CD4-positive, alpha-beta T cell (primary cell): ENCODE results near the gene EBF4. TPM values are rescaled to one million over a fixed set of nuclear protein-coding genes. Genes with fewer than 3 reads are reported as not detected.

Experiments used
- ATAC-seq: fragments of 200-7000 bp; cut with Tn5 transposase; one replicate; pipeline ENCODE4 v1.10.0; 2022; ENCODE audit warnings: mild to moderate bottlenecking; ENCODE audit not compliant: poor library complexity
- CTCF ChIA-PET: fragments of 350-600 bp; sonication (Branson Sonifier 250); formaldehyde crosslinking; loops from one replicate; lab custom pipeline; 2021; ENCODE audit warnings: antibody characterized with exemption, inconsistent platforms; lab: Charles Lee
- POLR2A ChIA-PET: fragments of 350-600 bp; sonication (Branson Sonifier 250); formaldehyde crosslinking; loops from one replicate; lab custom pipeline; 2021; ENCODE audit warnings: antibody characterized with exemption, inconsistent platforms; lab: Charles Lee
- DNase-seq, 14 experiments: peaks; one replicate each; pipeline ENCODE4 v3.0.0-alpha.2; 2013 to 2020; ENCODE audit warnings: mixed read lengths in 2 of 14
- H3K27ac ChIP-seq, 2 donors: one replicate each; pipeline versions ENCODE4 v1.5.1 to v1.7.0; 2013; ENCODE audit warnings: low read length in 2 of 2, low read depth in 1 of 2, mild to moderate bottlenecking in 1 of 2
- H3K27me3 ChIP-seq, 2 experiments: 1 replicate in 1 of 2; 2 replicates in 1 of 2; pipeline versions ENCODE4 v1.6.1 to v1.7.0; 2013; ENCODE audit warnings: low read length in 2 of 2, control low read depth in 1 of 2, mild to moderate bottlenecking in 1 of 2, moderate library complexity in 1 of 2; ENCODE audit not compliant: insufficient read depth in 2 of 2, control insufficient read depth in 1 of 2
- H3K36me3 ChIP-seq: one replicate; pipeline ENCODE4 v1.6.1; 2013; ENCODE audit warnings: low read length, control low read depth; ENCODE audit not compliant: insufficient read depth
- H3K4me1 ChIP-seq: one replicate; pipeline ENCODE4 v1.6.1; 2013; ENCODE audit warnings: low read length, control low read depth; ENCODE audit not compliant: insufficient read depth
- H3K4me3 ChIP-seq: one replicate; pipeline ENCODE4 v1.5.1; 2013; ENCODE audit warnings: mild to moderate bottlenecking, low read length, moderate library complexity
- H3K9me3 ChIP-seq, 2 experiments: 1 replicate in 1 of 2; 2 replicates in 1 of 2; pipeline versions ENCODE4 v1.6.1 to v1.7.0; 2013; ENCODE audit warnings: low read length in 2 of 2, mild to moderate bottlenecking in 2 of 2, control low read depth in 1 of 2, moderate library complexity in 1 of 2; ENCODE audit not compliant: control insufficient read depth in 1 of 2, insufficient read depth in 1 of 2
- H3K27ac Mint-ChIP-seq: one replicate; pipeline ENCODE4 v1.8.0; 2020; ENCODE audit warnings: mixed read lengths
- H3K27me3 Mint-ChIP-seq: one replicate; pipeline ENCODE4 v1.8.0; 2021; ENCODE audit warnings: mixed read lengths
- H3K36me3 Mint-ChIP-seq: one replicate; pipeline ENCODE4 v1.8.0; 2021; ENCODE audit warnings: low read depth, mixed read lengths
- H3K4me1 Mint-ChIP-seq: one replicate; pipeline ENCODE4 v1.8.0; 2021; ENCODE audit warnings: low read depth, mixed read lengths
- H3K4me3 Mint-ChIP-seq: one replicate; pipeline ENCODE4 v1.8.0; 2020; ENCODE audit warnings: mild to moderate bottlenecking, mixed read lengths
- H3K9me3 Mint-ChIP-seq: one replicate; pipeline ENCODE4 v1.8.0; 2020; ENCODE audit warnings: mixed read lengths
- intact Hi-C, 2 experiments: fragments of 100-400 bp; cut with DNase I in 1 of 2; cut with micrococcal nuclease in 1 of 2; formaldehyde crosslinking; loops; one replicate each; pipeline versions ENCODE4 v1.15.1 to v1.9.0; 2023 to 2025; cut with DNase I, micrococcal nuclease
- total RNA-seq, 174 experiments: library from RNA in 2 of 174; stranded (reverse) in 2 of 174; gene quantifications; one replicate each; pipeline ENCODE4 v1.2.3 and lab custom pipeline; 2021 to 2026
- TF ChIP-seq, protein P1 (sequence below): fragments of 200-600 bp; IDR thresholded peaks from one replicate; pipeline ENCODE4 v1.8.0; 2022; ENCODE audit warnings: antibody characterized with exemption, mild to moderate bottlenecking

Gene EBF4
- total RNA-seq, 2 experiments from 2014 or later, result 4.2 to 5.1 TPM

- H3K36me3 ChIP-seq, result no peaks in the 10 kb centered on the region
- H3K27me3 ChIP-seq, result no peaks in the 10 kb centered on the region
- TF ChIP-seq, protein P1, sequence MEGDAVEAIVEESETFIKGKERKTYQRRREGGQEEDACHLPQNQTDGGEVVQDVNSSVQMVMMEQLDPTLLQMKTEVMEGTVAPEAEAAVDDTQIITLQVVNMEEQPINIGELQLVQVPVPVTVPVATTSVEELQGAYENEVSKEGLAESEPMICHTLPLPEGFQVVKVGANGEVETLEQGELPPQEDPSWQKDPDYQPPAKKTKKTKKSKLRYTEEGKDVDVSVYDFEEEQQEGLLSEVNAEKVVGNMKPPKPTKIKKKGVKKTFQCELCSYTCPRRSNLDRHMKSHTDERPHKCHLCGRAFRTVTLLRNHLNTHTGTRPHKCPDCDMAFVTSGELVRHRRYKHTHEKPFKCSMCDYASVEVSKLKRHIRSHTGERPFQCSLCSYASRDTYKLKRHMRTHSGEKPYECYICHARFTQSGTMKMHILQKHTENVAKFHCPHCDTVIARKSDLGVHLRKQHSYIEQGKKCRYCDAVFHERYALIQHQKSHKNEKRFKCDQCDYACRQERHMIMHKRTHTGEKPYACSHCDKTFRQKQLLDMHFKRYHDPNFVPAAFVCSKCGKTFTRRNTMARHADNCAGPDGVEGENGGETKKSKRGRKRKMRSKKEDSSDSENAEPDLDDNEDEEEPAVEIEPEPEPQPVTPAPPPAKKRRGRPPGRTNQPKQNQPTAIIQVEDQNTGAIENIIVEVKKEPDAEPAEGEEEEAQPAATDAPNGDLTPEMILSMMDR, result no peak
- H3K9me3 ChIP-seq, result peaks cover 0 to 5% of the 10 kb centered on the region in 2 experiments
- H3K4me1 Mint-ChIP-seq, result no peaks in the 10 kb centered on the region
- ChIA-PET POLR2A (no interaction called here), CTCF (no interaction called here)
- DNase-seq, result no peak
- no peak for ATAC-seq
- no peaks in the 10 kb centered on the region for H3K4me1 ChIP-seq
- H3K4me3 ChIP-seq, result no peak overlapping the region
- H3K4me3 Mint-ChIP-seq, result no peak overlapping the region
- H3K27ac Mint-ChIP-seq, result no peak overlapping the region
- no peak overlapping the region for H3K27ac ChIP-seq
- no peaks in the 10 kb centered on the region for H3K9me3 Mint-ChIP-seq
- H3K27me3 Mint-ChIP-seq, result peaks cover 27% of the 10 kb centered on the region
- no peaks in the 10 kb centered on the region for H3K36me3 Mint-ChIP-seq
- intact Hi-C loops, result no loop called here
Measured at GRCh38 chr20:2778602-2779321, 86.2 kb downstream of the EBF4 start.

- Mint-ChIP-seq H3K36me3 (no peaks in the 10 kb centered on the region), H3K27ac (no peak overlapping the region), H3K4me3 (no peak overlapping the region), H3K9me3 (no peaks in the 10 kb centered on the region), H3K4me1 (no peaks in the 10 kb centered on the region), H3K27me3 (peaks cover 32% of the 10 kb centered on the region)
- POLR2A ChIA-PET, result no interaction called here
- Histone ChIP-seq H3K27ac (no peak overlapping the region), H3K36me3 (no peaks in the 10 kb centered on the region), H3K4me1 (no peaks in the 10 kb centered on the region), H3K9me3 (peaks cover 0 to 2% of the 10 kb centered on the region in 2 experiments), H3K27me3 (no peaks in the 10 kb centered on the region), H3K4me3 (no peak overlapping the region)
- DNase-seq (no peak), ATAC-seq (no peak)
- CTCF ChIA-PET, result no interaction called here
- TF ChIP-seq, protein P1, result no peak
- intact Hi-C loops, result no loop called here
Measured at GRCh38 chr20:2780948-2781347, 88.4 kb downstream of the EBF4 start.

DNA sequence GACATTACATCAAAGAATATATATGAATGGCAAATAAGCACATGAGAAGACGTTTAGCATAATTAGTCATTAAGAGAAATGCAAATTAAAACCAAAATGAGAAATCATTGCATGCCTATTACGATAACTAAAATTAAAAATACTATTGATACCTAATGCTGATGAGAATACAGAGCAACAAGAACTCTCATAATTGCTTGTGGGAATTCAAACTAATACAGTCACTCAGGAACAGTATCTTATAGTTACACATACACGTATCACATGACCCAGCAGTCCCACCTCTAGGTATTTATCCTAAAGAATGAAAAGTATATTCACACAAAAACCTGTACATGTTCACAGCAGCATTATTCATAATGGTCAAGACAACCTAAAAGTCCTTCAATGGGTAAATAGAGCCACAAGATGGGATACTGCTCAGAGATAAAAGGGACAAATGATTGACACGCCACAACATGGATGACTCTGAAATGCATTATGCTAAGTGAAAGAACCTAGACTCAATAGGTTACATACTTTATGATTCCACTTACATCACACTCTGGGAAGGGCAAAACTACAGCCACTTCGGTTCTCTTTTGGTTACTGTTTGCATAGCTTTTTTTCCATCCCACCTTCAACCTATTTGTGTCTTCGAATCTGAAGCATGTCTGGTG, 91.5 kb downstream of the EBF4 start:
- Mint-ChIP-seq H3K4me3 (no peak overlapping the region), H3K27ac (no peak overlapping the region), H3K9me3 (no peaks in the 10 kb centered on the region), H3K36me3 (no peaks in the 10 kb centered on the region), H3K27me3 (peaks cover 27% of the 10 kb centered on the region), H3K4me1 (no peaks in the 10 kb centered on the region)
- no peak overlapping the region for H3K27ac ChIP-seq
- DNase-seq (no peak), ATAC-seq (no peak)
- H3K9me3 ChIP-seq, result peaks cover 0 to 8% of the 10 kb centered on the region in 2 experiments
- no peak overlapping the region for H3K4me3 ChIP-seq
- TF ChIP-seq, protein P1, result no peak
- CTCF ChIA-PET, result no interaction called here
- no peaks in the 10 kb centered on the region for H3K36me3 ChIP-seq
- H3K4me1 ChIP-seq, result no peaks in the 10 kb centered on the region
- POLR2A ChIA-PET, result no interaction called here
- intact Hi-C loops, result no loop called here
- H3K27me3 ChIP-seq, result no peaks in the 10 kb centered on the region
